K562 (cell line): ENCODE data around the gene TP53I13. TPM values are rescaled to one million over a fixed set of nuclear protein-coding genes. Genes with fewer than 3 reads are reported as not detected.
A peak's percentile ranks its signal among the peaks of the same experiment; 100 is the strongest.

Source experiments
- ATF1 ChIP-seq, 2 experiments: fragments of 450-650 bp in 1 of 2; IDR thresholded peaks; 2 replicates each; pipeline ENCODE4 v1.6.1; 2016; ENCODE audit warnings: missing compliant biosample characterization in 1 of 2, missing genetic modification characterization in 1 of 2
- CTBP1 ChIP-seq: fragments of 450-650 bp; IDR thresholded peaks from 2 replicates; pipeline ENCODE4 v1.6.1; 2016; ENCODE audit warnings: borderline replicate concordance
- L3MBTL2 ChIP-seq: fragments of 450-650 bp; IDR thresholded peaks from 2 replicates; pipeline ENCODE4 v1.6.1; 2016; ENCODE audit warnings: mild to moderate bottlenecking, moderate library complexity
- MAZ ChIP-seq, 2 experiments: fragments of 450-650 bp in 1 of 2; sonication (generic) in 1 of 2; formaldehyde crosslinking; IDR thresholded peaks in 1 of 2; conservative IDR thresholded peaks in 1 of 2; 2 replicates each; pipeline versions ENCODE4 v1.4.0 to v1.5.0; 2020; ENCODE audit warnings: mild to moderate bottlenecking in 1 of 2, missing genetic modification reagents in 1 of 2
- MYNN ChIP-seq, 2 experiments: sonication (generic); formaldehyde crosslinking in 1 of 2; IDR thresholded peaks; 2 replicates each; pipeline versions ENCODE4 v1.5.0 to v1.6.1; 2016 to 2020; ENCODE audit warnings: antibody characterized with exemption in 1 of 2, missing genetic modification reagents in 1 of 2
- POLR2B ChIP-seq: fragments of 450-650 bp; IDR thresholded peaks from 2 replicates; pipeline ENCODE4 v1.6.1; 2018; ENCODE audit warnings: low read depth; ENCODE audit not compliant: partially characterized antibody
- RBFOX2 ChIP-seq: fragments of 200-400 bp; formaldehyde crosslinking; IDR thresholded peaks from 2 replicates; pipeline ENCODE4 v1.6.1; 2017; ENCODE audit warnings: low read depth, mild to moderate bottlenecking, low read length, moderate library complexity
- TEAD4 ChIP-seq, 2 experiments: sonication (generic) in 1 of 2; formaldehyde crosslinking in 1 of 2; IDR thresholded peaks; 2 replicates each; pipeline versions ENCODE4 v1.6.1 to v1.8.0; 2012 to 2022; ENCODE audit warnings: borderline replicate concordance in 1 of 2, inconsistent platforms in 1 of 2, low read length in 1 of 2, mild to moderate bottlenecking in 1 of 2, missing genetic modification reagents in 1 of 2
- YY1 ChIP-seq, 3 experiments: IDR thresholded peaks; 2 replicates each; pipeline ENCODE4 v1.6.1; 2011; ENCODE audit warnings: low read length in 2 of 3, mild to moderate bottlenecking in 2 of 3, moderate library complexity in 2 of 3, borderline replicate concordance in 1 of 3, control low read depth in 1 of 3, low read depth in 1 of 3; ENCODE audit not compliant: insufficient read depth in 3 of 3, insufficient replicate concordance in 2 of 3, control insufficient read depth in 1 of 3, insufficient read length in 1 of 3; ENCODE audit errors: extremely low read depth in 1 of 3
- ZBTB7A ChIP-seq: IDR thresholded peaks from 2 replicates; pipeline ENCODE4 v1.6.1; 2011; ENCODE audit warnings: low read depth, mild to moderate bottlenecking, low read length, moderate library complexity, borderline replicate concordance; ENCODE audit not compliant: control insufficient read depth
- ZFX ChIP-seq: sonication (generic); formaldehyde crosslinking; IDR thresholded peaks from 2 replicates; pipeline ENCODE4 v1.8.0; 2022; ENCODE audit warnings: mild to moderate bottlenecking, missing genetic modification reagents, moderate library complexity
- polyA plus RNA-seq, 8 experiments: library from polyadenylated mRNA; depleted of rRNA in 4 of 8; stranded (reverse) in 5 of 8; unstranded in 3 of 8; fragments of >200 nt; fragmentation: Nextera tagmentation in 2 of 8; fragmentation: Illumina TruSeq in 1 of 8; extraction: Ambion mirVana in 2 of 8; extraction: Trizol in 1 of 8; gene quantifications; 2 replicates each; pipeline versions ENCODE4 v1.2.1 to v1.2.3, GENCODE V29; 2011 to 2014; ENCODE audit warnings: inconsistent platforms in 1 of 8, missing spikeins in 1 of 8
- total RNA-seq, 7 experiments: library from RNA; depleted of rRNA in 6 of 7; stranded (reverse); fragments of >200 nt in 6 of 7; fragmentation: Illumina TruSeq in 2 of 7; extraction: Trizol in 2 of 7; gene quantifications; 2 replicates each; pipeline versions ENCODE4 v1.2.1 to v1.2.3, GENCODE V29; 2011 to 2021; ENCODE audit warnings: low replicate concordance in 1 of 7
- TF ChIP-seq, protein P1 (sequence below), 2 experiments: IDR thresholded peaks; 2 replicates each; pipeline ENCODE4 v1.6.1; 2011; ENCODE audit warnings: borderline replicate concordance in 1 of 2, control low read depth in 1 of 2, low read depth in 1 of 2, low read length in 1 of 2, mild to moderate bottlenecking in 1 of 2, mixed read lengths in 1 of 2, moderate library complexity in 1 of 2; ENCODE audit not compliant: insufficient read depth in 1 of 2, insufficient read length in 1 of 2, poor library complexity in 1 of 2, severe bottlenecking in 1 of 2; ENCODE audit errors: extremely low read depth in 1 of 2
- TF ChIP-seq, protein P2 (sequence below): sonication (generic); formaldehyde crosslinking; IDR thresholded peaks from 2 replicates; pipeline ENCODE4 v1.8.1; 2023; ENCODE audit warnings: mild to moderate bottlenecking, missing genetic modification reagents
- TF ChIP-seq, protein P3 (sequence below), 2 experiments: IDR thresholded peaks; 2 replicates each; pipeline ENCODE4 v1.6.1; 2012; ENCODE audit warnings: improper control_type of control experiment in 2 of 2, low read depth in 2 of 2, low read length in 2 of 2, borderline replicate concordance in 1 of 2
- TF ChIP-seq, protein P4 (sequence below), 3 experiments: IDR thresholded peaks in 2 of 3; conservative IDR thresholded peaks in 1 of 3; 2 replicates each; pipeline ENCODE4 v1.5.1; 2011 to 2012; ENCODE audit warnings: low read length in 3 of 3, mild to moderate bottlenecking in 3 of 3, control low read depth in 2 of 3, improper control_type of control experiment in 1 of 3, inconsistent platforms in 1 of 3, low read depth in 1 of 3, mixed read lengths in 1 of 3, moderate library complexity in 1 of 3; ENCODE audit not compliant: insufficient read depth in 2 of 3

The TP53I13 gene
- total and polyA plus RNA-seq, 9 of the 15 experiments (the other 6 are each of a cell fraction or from before 2014, with no cell fraction given): 0.08 to 28.3 (median 9.1) TPM

DNA sequence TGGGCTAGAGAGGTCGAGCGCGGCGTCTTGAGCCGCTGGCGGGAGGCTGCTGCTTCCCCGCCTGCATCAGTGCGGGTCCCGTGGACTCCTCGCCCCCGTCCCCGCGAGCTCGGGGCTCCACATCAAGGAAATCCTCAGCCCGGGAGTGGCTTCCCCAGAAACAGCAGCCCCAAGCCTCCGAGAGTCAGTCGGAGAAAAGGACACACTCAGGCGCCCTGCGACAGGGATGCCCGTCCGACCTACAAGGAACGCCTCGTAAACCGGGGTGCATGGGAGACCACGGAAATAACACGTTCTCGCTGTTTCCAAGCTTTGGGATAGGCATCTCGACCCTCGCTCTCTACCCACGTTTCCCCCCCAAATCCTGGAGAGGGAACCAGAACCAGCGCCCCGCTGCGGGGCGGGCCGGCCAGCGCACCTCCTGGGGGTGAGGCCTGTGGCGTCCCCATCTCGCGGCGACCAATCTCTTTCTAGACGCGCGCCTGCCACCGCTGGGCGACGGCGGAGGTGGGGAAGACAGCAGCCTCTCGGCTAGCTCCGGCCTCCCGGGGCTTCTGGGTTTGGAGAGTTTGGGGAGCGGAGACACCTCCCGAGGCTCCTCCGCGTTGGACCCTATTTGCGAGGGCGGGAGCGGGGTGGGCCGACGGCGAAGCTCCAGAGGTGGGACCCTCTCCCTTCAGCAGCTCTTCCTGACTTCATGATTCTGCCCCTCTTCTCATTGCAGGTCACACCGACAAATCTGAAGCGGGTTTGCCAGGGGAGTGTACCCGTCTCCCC, 759 bp upstream of the TP53I13 start (continued):
- TF ChIP-seq, protein P1, sequence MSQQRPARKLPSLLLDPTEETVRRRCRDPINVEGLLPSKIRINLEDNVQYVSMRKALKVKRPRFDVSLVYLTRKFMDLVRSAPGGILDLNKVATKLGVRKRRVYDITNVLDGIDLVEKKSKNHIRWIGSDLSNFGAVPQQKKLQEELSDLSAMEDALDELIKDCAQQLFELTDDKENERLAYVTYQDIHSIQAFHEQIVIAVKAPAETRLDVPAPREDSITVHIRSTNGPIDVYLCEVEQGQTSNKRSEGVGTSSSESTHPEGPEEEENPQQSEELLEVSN (IDR thresholded peaks at IDR 0.05; ENCODE audit: borderline replicate concordance in 1 of 2, extremely low read depth in 1 of 2, insufficient read depth in 1 of 2, insufficient read length in 1 of 2, low read depth in 1 of 2, low read length in 1 of 2, poor library complexity in 1 of 2, severe bottlenecking in 1 of 2): peak; percentile 62 to 83
- TF ChIP-seq TEAD4 (IDR thresholded peaks at IDR 0.05; ENCODE audit: low read length): 0 out of 2 replicates have a peak, but pooled peaks have one; percentile 4
- TF ChIP-seq TEAD4 (CRISPR knock-in tag; IDR thresholded peaks at IDR 0.05; ENCODE audit: borderline replicate concordance): no peak
- TF ChIP-seq, protein P2, sequence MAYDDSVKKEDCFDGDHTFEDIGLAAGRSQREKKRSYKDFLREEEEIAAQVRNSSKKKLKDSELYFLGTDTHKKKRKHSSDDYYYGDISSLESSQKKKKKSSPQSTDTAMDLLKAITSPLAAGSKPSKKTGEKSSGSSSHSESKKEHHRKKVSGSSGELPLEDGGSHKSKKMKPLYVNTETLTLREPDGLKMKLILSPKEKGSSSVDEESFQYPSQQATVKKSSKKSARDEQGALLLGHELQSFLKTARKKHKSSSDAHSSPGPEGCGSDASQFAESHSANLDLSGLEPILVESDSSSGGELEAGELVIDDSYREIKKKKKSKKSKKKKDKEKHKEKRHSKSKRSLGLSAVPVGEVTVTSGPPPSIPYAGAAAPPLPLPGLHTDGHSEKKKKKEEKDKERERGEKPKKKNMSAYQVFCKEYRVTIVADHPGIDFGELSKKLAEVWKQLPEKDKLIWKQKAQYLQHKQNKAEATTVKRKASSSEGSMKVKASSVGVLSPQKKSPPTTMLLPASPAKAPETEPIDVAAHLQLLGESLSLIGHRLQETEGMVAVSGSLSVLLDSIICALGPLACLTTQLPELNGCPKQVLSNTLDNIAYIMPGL (CRISPR knock-in tag): 0 out of 2 replicates have a peak, but pooled peaks have one; percentile 66
- peak; percentile 51 for TF ChIP-seq RBFOX2
- no peak for TF ChIP-seq ATF1 (CRISPR knock-in tag; IDR thresholded peaks at IDR 0.05)
- peak; percentile 37; the same call in 1 of the 2 replicates for TF ChIP-seq ATF1 (tag; IDR thresholded peaks at IDR 0.05)
- peak; percentile 24; the same call in 1 of the 2 replicates for TF ChIP-seq MYNN (IDR thresholded peaks at IDR 0.05)
- TF ChIP-seq MYNN (CRISPR knock-in tag; IDR thresholded peaks at IDR 0.05): no peak
- TF ChIP-seq, protein P3, sequence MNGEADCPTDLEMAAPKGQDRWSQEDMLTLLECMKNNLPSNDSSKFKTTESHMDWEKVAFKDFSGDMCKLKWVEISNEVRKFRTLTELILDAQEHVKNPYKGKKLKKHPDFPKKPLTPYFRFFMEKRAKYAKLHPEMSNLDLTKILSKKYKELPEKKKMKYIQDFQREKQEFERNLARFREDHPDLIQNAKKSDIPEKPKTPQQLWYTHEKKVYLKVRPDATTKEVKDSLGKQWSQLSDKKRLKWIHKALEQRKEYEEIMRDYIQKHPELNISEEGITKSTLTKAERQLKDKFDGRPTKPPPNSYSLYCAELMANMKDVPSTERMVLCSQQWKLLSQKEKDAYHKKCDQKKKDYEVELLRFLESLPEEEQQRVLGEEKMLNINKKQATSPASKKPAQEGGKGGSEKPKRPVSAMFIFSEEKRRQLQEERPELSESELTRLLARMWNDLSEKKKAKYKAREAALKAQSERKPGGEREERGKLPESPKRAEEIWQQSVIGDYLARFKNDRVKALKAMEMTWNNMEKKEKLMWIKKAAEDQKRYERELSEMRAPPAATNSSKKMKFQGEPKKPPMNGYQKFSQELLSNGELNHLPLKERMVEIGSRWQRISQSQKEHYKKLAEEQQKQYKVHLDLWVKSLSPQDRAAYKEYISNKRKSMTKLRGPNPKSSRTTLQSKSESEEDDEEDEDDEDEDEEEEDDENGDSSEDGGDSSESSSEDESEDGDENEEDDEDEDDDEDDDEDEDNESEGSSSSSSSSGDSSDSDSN (IDR thresholded peaks at IDR 0.05; ENCODE audit: borderline replicate concordance in 1 of 2, low read depth in 2 of 2, low read length in 2 of 2): peak in 1 of 2 experiments; percentile 73; a peak in 2 of 4 replicates
- TF ChIP-seq, protein P4, sequence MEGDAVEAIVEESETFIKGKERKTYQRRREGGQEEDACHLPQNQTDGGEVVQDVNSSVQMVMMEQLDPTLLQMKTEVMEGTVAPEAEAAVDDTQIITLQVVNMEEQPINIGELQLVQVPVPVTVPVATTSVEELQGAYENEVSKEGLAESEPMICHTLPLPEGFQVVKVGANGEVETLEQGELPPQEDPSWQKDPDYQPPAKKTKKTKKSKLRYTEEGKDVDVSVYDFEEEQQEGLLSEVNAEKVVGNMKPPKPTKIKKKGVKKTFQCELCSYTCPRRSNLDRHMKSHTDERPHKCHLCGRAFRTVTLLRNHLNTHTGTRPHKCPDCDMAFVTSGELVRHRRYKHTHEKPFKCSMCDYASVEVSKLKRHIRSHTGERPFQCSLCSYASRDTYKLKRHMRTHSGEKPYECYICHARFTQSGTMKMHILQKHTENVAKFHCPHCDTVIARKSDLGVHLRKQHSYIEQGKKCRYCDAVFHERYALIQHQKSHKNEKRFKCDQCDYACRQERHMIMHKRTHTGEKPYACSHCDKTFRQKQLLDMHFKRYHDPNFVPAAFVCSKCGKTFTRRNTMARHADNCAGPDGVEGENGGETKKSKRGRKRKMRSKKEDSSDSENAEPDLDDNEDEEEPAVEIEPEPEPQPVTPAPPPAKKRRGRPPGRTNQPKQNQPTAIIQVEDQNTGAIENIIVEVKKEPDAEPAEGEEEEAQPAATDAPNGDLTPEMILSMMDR (IDR thresholded peaks at IDR 0.05 in 2 of 3, conservative IDR thresholded peaks at IDR 0.05 in 1 of 3; ENCODE audit: insufficient read depth in 2 of 3, low read depth in 1 of 3, low read length in 3 of 3): peak; percentile 51 to 79 (median 63)
- peak in 1 of 3 experiments; percentile 14 for TF ChIP-seq YY1 (IDR thresholded peaks at IDR 0.05; ENCODE audit: borderline replicate concordance in 1 of 3, control insufficient read depth in 1 of 3, extremely low read depth in 1 of 3, insufficient read depth in 3 of 3, insufficient read length in 1 of 3, insufficient replicate concordance in 2 of 3, low read depth in 1 of 3, low read length in 2 of 3)
- peak; percentile 87 for TF ChIP-seq L3MBTL2
- peak; percentile 69; the same call in 1 of the 2 replicates for TF ChIP-seq ZBTB7A
- TF ChIP-seq ZFX (CRISPR knock-in tag): peak; percentile 29; the same call in 1 of the 2 replicates
- peak; percentile 77 for TF ChIP-seq CTBP1
- peak; percentile 8 for TF ChIP-seq POLR2B
- TF ChIP-seq MAZ (CRISPR knock-in tag; conservative IDR thresholded peaks at IDR 0.05 in 1 of 2, IDR thresholded peaks at IDR 0.05 in 1 of 2): peak in 1 of 2 experiments; percentile 57; a peak in 1 of 4 replicates
